HepG2 (cell line): ENCODE results near the gene TEKT5. TPM values are rescaled to one million over a fixed set of nuclear protein-coding genes. Genes with fewer than 3 reads are reported as not detected.

Source experiments
- CEBPG ChIP-seq: IDR thresholded peaks from 2 replicates; pipeline ENCODE4 v1.6.1; 2016
- ELF1 ChIP-seq: sonication (generic); formaldehyde crosslinking; IDR thresholded peaks from 2 replicates; pipeline ENCODE4 v1.4.0; 2020; ENCODE audit warnings: missing genetic modification reagents
- HNRNPH1 ChIP-seq: fragments of 200-400 bp; formaldehyde crosslinking; optimal IDR thresholded peaks from 2 replicates; pipeline ENCODE3; 2017; ENCODE audit warnings: mild to moderate bottlenecking, low read depth, low read length
- MBD4 ChIP-seq: IDR thresholded peaks from 2 replicates; pipeline ENCODE4 v1.6.1; 2012; ENCODE audit warnings: low read length, inconsistent platforms, borderline replicate concordance
- NCOA2 ChIP-seq: sonication (generic); formaldehyde crosslinking; IDR thresholded peaks from 2 replicates; pipeline ENCODE4 v1.8.0; 2022; ENCODE audit warnings: inconsistent platforms
- PHF21A ChIP-seq: sonication (generic); formaldehyde crosslinking; IDR thresholded peaks from 2 replicates; pipeline ENCODE4 v1.5.0; 2020; ENCODE audit warnings: mild to moderate bottlenecking, missing genetic modification reagents
- SOX5 ChIP-seq: IDR thresholded peaks from 2 replicates; pipeline ENCODE4 v1.6.1; 2016; ENCODE audit warnings: borderline replicate concordance
- ZBTB40 ChIP-seq, 2 experiments: fragments of 450-650 bp in 1 of 2; sonication (generic) in 1 of 2; formaldehyde crosslinking in 1 of 2; IDR thresholded peaks; 2 replicates each; pipeline versions ENCODE4 v1.6.1 to v1.8.0; 2016 to 2022; ENCODE audit warnings: antibody characterized with exemption in 1 of 2, mild to moderate bottlenecking in 1 of 2, missing genetic modification reagents in 1 of 2
- ZNF574 ChIP-seq: sonication (generic); formaldehyde crosslinking; IDR thresholded peaks from 2 replicates; pipeline ENCODE4 v1.4.0; 2020; ENCODE audit warnings: missing genetic modification reagents
- ZNF83 ChIP-seq: sonication (generic); formaldehyde crosslinking; IDR thresholded peaks from 2 replicates; pipeline ENCODE4 v1.4.0; 2020; ENCODE audit warnings: missing genetic modification reagents, mild to moderate bottlenecking, borderline replicate concordance
- polyA plus RNA-seq, 8 experiments: library from polyadenylated mRNA; depleted of rRNA in 3 of 8; stranded (reverse) in 7 of 8; unstranded in 1 of 8; fragments of >200 nt; fragmentation: Illumina TruSeq in 4 of 8; extraction: Trizol in 4 of 8; gene quantifications; 2 replicates each; pipeline versions ENCODE4 v1.2.1 to v1.2.3, GENCODE V29; 2011 to 2016; ENCODE audit warnings: low read depth in 4 of 8, missing spikeins in 1 of 8, mixed read lengths in 1 of 8; ENCODE audit not compliant: insufficient read depth in 1 of 8
- total RNA-seq, 5 experiments: library from RNA; depleted of rRNA; stranded (reverse); fragments of >200 nt; fragmentation: Illumina TruSeq; extraction: Trizol; gene quantifications; 2 replicates each; pipeline ENCODE4 v1.2.3, GENCODE V29; 2016; ENCODE audit warnings: low read depth in 1 of 5
- TF ChIP-seq, protein P1 (sequence below): sonication (generic); formaldehyde crosslinking; IDR thresholded peaks from 2 replicates; pipeline ENCODE4 v1.4.0; 2020; ENCODE audit warnings: low read depth, missing genetic modification reagents

TEKT5 gene
- total and polyA plus RNA-seq, 2 of the 13 experiments (the other 11 are each of a cell fraction or from before 2014, with no cell fraction given): 0.16 TPM; not detected in 1

DNA sequence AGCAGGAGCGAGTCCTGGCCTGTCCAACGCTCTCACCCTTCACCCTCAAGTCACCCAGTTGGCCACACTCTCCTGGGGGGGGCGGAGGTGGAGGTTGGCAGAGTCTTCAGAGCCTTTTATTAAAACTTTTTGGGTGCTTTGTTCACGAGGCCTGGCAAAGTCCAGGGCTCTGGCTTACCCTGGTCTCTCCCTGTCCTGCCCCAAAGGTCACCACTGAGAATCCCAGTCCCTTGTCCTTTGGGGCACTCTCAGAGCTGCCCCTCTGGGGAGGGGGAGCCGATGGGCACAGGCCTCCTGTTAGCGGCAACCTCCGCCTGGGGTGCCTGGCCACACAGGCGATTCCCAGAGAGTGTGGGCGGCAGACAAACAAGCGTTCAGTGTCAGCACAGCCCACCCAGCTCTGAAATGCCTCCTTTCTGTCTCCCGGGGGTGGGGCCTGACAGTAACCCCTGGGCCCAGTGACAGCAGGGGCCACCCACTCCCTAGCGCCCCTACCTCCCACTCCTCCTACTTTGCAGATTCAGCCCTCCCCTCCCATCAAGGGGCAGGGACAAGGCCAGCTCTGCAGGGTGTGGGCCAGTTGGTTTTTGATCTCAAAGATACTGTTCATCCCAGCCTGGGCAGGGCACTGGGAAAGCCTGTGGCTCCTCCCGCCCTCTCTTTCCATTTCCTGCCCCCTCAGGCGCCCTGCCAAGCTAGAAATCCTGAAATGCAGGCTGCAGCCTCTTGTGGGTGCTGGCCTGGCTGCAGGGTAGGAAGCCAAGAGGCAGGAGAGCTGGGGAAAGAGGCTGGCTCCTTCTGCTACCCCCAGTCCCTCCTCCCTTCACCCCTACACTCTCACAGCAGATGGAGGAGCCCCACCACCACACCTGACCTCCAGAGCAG lies 77.7 kb downstream of the TEKT5 start (continued):
- no peak for TF ChIP-seq ZBTB40 (IDR thresholded peaks at IDR 0.05)
- TF ChIP-seq ZBTB40 (CRISPR knock-in tag; IDR thresholded peaks at IDR 0.05): peak; percentile 50; the same call in 1 of the 2 replicates
- peak; percentile 73 for TF ChIP-seq NCOA2
- TF ChIP-seq PHF21A (CRISPR knock-in tag): peak; percentile 95
- TF ChIP-seq ZNF574 (CRISPR knock-in tag): peak; percentile 49; the same call in 1 of the 2 replicates
- peak; percentile 21; the same call in 1 of the 2 replicates for TF ChIP-seq ZNF83 (CRISPR knock-in tag)
- peak; percentile 78; the same call in 1 of the 2 replicates for TF ChIP-seq ELF1 (CRISPR knock-in tag)
- no peak for TF ChIP-seq MBD4
- TF ChIP-seq CEBPG (CRISPR knock-in tag): peak; percentile 31; the same call in 1 of the 2 replicates
- TF ChIP-seq, protein P1, sequence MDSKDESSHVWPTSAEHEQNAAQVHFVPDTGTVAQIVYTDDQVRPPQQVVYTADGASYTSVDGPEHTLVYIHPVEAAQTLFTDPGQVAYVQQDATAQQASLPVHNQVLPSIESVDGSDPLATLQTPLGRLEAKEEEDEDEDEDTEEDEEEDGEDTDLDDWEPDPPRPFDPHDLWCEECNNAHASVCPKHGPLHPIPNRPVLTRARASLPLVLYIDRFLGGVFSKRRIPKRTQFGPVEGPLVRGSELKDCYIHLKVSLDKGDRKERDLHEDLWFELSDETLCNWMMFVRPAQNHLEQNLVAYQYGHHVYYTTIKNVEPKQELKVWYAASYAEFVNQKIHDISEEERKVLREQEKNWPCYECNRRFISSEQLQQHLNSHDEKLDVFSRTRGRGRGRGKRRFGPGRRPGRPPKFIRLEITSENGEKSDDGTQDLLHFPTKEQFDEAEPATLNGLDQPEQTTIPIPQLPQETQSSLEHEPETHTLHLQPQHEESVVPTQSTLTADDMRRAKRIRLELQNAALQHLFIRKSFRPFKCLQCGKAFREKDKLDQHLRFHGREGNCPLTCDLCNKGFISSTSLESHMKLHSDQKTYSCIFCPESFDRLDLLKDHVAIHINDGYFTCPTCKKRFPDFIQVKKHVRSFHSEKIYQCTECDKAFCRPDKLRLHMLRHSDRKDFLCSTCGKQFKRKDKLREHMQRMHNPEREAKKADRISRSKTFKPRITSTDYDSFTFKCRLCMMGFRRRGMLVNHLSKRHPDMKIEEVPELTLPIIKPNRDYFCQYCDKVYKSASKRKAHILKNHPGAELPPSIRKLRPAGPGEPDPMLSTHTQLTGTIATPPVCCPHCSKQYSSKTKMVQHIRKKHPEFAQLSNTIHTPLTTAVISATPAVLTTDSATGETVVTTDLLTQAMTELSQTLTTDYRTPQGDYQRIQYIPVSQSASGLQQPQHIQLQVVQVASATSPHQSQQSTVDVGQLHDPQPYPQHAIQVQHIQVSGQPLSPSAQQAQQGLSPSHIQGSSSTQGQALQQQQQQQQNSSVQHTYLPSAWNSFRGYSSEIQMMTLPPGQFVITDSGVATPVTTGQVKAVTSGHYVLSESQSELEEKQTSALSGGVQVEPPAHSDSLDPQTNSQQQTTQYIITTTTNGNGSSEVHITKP (CRISPR knock-in tag): peak; percentile 86
- no peak for TF ChIP-seq HNRNPH1
- TF ChIP-seq SOX5 (CRISPR knock-in tag): peak; percentile 80; the same call in 1 of the 2 replicates
